Thyroid gland (tissue), 4 donors: ENCODE data around the gene GALNT2.

Experiments
- CTCF ChIP-seq, 6 experiments: fragments of 200-600 bp in 3 of 6; fragments of 450-650 bp in 3 of 6; sonication (generic) in 3 of 6; IDR thresholded peaks; one replicate each; pipeline ENCODE4 v1.5.1; 2016 to 2019; ENCODE audit warnings: antibody characterized with exemption in 6 of 6, mild to moderate bottlenecking in 2 of 6, inconsistent platforms in 1 of 6, moderate library complexity in 1 of 6
- POLR2A ChIP-seq, 2 donors: fragments of 450-650 bp; IDR thresholded peaks; one replicate each; pipeline ENCODE4 v1.6.1; 2017; ENCODE audit warnings: antibody characterized with exemption in 2 of 2, mild to moderate bottlenecking in 2 of 2, moderate library complexity in 1 of 2

GRCh38 chr1:230081751-230082150 lies 14.7 kb downstream of the GALNT2 start:
- TF ChIP-seq CTCF (IDR thresholded peaks at IDR 0.05) (no peak), POLR2A (IDR thresholded peaks at IDR 0.05) (no peak)
